GM21529 (cell line): ENCODE measurements around the gene RNASEH2A.
A peak's percentile ranks its signal among the peaks of the same experiment; 100 is the strongest.

ENCODE experiments used
- ATAC-seq: cut with Tn5 transposase; IDR thresholded peaks from one replicate; pipeline ENCODE4 v1.9.1; 2021; ENCODE audit not compliant: unreplicated experiment

The RNASEH2A gene

DNA sequence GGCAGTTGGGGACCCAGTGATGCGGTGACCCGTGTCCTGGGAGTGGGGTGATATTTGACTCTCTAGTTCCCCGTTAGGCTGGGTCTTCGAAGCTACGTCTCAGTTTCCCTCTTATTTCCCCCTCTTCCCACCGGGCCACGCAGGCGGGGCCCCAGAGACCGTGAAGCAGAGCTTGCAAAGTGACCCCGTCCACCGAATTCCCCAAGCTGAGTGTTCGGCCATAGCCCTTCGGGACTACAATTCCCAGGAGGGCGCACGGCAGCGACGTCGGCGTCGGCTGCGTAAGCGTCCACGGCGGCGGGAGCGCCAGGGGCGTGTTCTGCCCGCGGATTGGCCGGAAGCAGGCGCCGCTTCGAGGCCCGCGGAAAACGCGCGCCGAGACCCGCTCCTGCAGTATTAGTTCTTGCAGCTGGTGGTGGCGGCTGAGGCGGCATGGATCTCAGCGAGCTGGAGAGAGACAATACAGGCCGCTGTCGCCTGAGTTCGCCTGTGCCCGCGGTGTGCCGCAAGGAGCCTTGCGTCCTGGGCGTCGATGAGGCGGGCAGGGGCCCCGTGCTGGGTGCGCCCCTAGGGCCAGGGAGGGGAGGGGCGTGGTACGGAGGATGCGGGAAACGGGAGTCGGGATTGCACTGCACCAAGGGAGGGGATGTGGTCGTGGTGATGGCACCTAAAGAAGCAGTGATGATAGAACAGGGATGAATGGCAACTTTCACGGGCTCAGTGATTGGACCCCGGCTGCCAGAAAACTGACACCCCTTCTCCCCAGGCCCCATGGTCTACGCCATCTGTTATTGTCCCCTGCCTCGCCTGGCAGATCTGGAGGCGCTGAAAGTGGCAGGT is at the start of gene RNASEH2A:
Gene RNASEH2A (plus strand): TSS at position 343 of the 840 bp plus-strand sequence. CDS start 90 bp downstream, at position 433.
- ATAC-seq, result peak; percentile 72

DNA sequence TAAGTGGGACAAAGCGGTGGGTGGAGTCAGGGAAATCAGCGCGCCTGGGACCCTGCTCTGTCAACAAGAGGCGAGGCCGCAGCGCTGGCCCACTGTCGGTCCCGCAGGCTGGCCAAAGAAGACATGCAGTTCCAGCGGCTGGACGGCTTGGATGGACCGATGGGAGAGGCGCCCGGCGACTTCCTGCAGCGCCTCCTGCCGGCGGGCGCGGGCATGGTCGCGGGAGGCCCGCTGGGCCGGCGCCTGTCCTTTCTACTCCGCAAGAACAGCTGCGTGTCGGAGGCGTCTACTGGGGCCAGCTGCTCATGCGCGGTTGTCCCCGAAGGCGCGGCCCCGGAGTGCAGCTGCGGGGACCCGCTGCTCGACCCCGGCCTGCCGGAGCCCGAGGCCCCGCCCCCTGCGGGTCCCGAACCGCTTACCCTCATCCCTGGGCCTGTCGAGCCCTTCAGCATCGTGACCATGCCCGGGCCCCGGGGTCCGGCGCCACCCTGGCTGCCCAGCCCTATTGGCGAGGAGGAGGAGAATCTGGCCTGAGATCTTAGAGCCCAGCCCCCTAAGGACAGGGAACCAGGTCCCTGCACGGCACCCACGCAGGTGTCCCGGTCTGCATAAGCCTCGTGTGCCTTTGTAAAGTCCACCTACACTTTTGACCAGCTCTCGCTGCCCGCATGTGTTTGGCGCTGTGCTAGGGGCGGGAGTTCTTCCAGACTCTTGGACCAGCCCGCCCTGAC is 48.7 kb upstream of the RNASEH2A start:
- no peak for ATAC-seq

DNA sequence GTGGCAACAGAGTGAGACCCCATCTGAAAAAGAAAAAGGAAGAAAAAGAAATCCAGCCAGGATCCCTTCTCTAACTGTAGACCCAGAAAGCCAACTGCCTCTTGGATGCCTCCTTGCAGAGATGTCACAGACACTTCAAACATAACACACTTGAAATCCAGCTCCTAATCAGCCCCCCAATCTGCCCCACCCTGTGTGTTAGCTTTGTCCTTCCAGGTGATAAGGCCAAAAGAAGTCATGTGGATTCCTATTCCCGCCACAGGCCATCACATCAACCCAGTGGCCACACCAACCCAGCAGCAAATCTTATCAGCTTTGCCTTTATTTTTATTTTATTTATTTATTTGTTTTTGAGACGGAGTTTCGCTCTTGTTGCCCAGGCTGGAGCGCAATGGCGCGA is 46.7 kb upstream of the RNASEH2A start:
- ATAC-seq, result no peak

DNA sequence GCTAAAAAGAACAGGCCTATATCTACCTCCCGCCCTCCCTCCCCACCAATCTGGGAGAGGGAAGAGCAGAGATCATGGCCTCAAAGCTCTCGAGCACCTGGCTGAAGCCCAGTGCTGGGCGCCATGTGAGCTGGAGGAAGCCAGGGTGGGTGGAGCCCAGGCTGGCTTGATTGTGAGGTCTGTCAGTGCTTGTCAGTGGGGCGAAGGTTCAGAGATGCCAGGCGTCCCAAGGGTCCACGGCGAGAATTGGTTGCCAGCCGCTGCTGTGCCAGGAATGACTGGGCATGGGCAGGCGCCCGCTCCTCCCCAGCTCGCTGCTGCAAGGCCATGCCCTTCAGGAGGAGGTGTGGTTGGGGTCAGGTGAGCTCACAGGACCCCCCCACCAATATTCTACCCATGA is 43.3 kb upstream of the RNASEH2A start:
- no peak for ATAC-seq

DNA sequence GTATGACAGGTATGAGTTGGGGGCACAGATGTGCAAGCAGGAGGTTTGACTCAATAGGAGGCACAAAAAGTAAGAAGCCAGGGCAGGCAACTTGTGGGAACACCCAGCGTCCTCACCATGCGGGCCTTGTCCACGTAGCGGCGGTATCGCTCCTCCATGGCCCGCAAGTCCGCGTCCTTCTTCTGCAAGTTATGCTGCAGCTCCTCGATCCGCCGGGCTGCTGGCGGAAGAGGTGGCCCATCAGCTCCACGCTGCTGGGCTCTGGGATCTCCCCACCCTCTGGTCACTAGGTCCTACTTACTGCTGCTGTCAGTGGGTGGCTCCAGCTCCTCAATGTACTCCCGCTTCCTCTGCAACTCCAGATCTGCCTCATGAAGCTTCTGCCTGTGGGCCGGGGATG is 41.7 kb upstream of the RNASEH2A start:
- ATAC-seq, result no peak

DNA sequence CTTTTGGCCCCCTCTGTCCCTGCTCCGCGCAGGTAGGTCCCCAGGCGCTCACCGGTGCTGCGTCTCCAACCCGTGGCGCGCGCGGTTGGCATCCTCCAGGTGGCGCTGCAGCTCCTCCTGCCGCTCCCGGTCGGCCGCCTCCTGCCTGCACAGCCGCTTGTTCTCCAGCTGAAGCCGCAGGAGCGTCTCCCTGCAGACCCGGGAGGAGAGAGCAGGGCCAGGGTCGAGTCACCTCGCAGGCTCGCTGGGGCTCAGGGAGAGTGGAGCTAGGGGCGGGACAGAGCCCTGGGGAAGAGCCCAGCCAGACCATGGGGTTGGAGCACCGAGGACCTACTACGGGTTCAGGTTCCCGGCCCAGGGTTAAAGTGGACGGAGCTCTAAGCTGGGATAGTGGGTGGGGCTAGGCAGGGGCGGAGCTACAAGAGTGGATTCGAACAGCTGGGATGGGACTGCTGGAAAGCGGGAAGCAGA is 40.3 kb upstream of the RNASEH2A start:
- no peak for ATAC-seq

DNA sequence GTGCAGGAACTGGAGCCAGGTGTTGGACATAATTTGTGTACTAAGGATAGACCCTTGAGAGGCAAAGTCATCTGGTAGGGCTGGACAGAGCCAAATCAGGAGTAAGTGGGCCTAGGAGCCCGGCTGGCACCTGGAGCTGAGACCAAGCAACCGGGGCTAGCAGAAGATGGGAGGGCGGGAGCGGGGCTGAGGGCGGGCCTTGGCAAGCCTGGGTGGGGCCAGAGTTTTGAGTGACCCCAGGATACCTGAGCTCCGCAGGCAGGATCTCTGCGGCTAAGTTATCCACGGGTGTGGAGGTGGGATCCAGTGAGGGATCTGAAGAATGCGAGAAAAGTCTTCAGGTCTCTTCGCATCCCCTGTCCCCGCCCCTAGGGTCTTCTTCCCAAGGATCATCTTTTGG is 39.2 kb upstream of the RNASEH2A start:
- ATAC-seq, result no peak

DNA sequence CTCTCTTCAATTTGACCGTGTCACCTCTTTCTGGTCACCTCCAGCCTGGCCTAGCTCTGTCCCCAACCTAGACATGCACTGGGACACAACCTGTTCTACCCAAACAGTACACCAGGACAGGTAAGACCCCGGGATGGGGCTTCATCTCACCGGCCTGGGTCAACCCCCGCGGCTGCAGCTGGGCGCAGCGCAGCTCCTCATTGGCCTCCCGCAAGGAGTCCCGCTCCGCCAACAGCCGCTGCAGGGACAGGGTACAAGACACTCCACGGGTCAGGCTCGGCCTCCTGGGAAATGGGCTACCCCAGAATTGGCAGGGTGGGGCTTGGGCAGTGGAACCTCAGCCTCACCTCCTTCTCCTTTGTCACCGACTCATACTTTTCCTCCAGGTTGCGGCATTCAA is 38.7 kb upstream of the RNASEH2A start:
- ATAC-seq, result no peak

DNA sequence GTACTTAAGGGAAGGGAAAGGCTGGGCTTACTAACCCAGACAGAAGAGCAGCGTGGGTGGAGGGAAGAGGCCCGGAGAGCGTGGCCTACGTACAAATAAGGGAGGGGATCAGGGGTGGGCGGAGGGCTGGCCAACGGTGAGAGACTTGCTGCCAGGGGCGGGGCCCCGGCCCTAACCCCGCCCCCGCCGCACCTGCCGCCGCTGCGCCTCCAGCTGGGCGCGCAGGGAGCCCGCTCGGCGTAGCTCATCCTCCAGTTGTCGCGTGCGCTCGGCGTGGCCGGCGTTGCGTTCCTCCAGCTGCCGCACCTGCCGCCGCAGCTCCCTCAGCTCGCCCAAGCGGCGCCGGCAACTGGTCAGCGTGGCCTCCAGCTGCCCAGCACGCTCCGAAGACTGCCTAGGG is 36.7 kb upstream of the RNASEH2A start:
- ATAC-seq, result no peak

DNA sequence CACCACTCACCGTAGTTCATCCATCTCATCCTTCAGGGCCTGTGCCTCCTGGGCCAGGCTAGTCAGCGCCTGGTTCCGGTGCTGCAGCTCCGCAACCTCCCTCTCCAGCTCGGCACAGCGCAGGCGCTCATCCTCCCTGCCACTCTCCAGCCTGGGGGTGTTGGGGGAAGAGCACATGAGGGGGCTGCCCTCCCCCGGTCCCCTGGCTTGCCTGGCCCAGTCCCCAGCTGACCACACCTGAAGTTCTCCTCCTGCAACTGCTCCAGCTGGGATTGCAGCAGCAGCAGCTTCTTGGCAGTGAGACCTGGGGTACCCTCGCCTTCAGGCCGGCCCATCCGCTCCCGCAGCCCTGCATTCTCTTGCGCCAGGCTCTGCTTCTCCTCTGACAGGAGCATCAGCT is 35.5 kb upstream of the RNASEH2A start:
- no peak for ATAC-seq

DNA sequence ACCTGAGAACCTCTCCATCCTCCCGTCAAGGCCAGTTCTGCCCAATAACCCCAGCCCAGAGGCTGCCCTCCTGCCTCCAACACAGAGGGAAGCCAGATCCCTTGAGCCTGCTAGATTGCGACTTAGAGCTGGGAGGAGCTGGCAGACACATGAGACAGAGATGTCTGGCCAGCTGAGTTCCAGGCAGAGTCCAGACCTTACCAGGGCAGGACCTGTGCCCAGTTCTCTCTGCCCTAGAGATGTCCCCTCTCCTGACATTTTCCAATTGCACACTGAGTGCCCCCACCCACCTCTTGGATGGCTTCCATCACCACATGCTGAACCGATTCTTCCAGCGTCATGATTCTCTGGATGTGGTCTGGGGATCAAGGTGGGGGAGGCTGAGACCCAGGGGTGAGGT is 34.1 kb upstream of the RNASEH2A start:
- ATAC-seq, result no peak

DNA sequence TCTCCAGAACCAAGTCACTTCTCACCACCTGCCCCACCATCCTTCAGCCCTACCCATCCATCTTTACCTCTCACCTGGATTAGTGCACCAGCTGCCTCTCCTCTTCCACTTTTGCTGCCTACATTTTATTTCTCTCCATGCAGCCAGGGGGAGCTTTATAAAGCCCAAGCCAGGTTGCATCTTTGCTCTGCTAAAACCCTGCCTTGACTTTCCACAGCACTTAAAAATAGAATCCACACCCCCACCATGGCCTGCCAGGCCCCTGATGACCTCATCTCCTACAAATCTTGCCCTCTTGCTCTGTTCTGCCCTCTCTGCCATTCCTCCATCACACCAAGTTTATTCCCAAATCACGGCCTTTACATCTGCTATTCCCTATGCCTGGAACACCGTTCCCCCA is 32.8 kb upstream of the RNASEH2A start:
- ATAC-seq, result no peak

DNA sequence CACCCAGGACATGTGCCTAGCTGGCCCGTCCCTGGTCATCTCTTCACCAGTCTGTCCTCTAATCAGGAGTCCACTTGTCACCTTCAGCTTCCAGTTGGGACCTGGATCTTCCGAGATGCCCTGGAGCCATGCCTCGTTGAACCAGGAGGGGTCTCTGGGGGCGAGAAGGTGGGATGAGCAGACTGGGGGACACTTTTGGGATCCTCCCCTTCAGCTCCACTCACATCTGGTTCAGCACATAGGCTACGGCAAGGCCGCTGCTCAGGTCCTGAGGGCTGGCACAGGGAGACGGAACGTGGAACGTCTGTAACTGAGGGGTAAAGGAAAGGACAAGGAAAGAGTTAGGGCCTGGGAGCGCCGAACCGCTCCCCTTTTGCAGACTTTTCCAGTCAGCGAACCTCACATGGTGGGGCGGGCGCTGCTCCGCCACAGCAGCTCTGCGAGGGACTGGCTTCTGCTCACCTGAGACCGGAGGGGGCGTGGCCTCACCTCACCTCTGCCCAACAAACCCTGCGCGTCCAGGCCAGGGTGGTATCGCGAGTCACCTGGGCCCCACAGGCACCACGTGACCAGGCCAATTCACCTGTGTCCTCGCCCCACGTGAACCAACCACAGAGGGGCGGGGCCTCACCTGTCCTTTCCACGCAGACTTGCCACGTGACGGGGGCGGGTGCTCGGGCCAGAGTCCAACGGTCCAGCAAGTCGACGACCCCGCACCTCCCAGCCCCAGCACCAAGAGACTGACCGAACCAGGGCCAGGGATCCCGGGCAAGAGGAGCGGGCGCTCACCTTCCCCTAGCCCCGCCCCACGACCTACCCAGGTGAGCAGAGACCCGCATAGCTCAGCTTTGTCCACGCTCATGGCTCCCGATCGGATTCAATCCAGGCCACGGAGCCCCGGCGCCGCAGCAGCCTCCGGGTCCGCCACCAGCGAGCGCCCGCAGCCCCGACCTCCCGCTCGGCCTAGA is 31.5 kb upstream of the RNASEH2A start, which contains the start of gene HOOK2:
Gene HOOK2 (minus strand): TSS at position 965 of the 968 bp plus-strand sequence. CDS start 103 bp downstream, at position 862.
- no peak for ATAC-seq

DNA sequence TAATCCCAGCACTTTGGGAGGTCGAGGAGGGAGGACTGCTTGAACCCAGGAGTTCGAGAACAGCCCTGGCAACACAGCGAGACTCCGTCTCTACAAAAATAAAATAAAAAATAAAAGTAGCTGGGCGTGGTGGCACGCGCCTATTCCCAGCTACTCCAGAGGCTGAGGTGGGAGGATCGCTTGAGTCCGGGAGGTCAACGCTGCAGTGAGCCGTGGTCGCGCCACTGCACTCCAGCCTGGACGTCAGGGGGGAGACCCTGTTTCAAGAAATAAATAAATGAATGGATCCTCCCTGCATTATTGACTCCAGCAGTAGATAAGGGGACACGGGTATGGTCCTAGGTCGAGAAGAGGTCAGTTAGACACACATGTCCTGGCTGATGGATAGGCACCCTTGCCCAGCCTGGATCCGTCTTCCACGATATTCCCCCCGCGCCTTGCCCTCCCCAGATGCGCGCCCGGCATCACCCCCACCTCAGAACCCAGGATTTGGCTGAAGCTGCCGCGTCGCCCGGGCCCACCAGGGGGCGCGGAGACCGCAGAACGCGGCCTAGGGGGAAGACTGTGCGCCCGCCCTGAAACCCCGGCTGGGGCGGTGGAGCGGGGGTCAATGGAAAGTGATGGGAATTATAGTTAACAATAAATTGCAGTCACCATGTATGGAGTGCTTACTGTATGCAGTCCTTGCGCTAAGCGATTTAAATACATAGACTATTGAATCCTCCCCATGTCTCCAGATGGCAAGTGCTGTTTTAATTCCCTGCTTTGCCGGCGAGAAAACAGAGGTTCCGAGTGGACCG is 29.0 kb upstream of the RNASEH2A start:
- ATAC-seq, result peak; percentile 35

DNA sequence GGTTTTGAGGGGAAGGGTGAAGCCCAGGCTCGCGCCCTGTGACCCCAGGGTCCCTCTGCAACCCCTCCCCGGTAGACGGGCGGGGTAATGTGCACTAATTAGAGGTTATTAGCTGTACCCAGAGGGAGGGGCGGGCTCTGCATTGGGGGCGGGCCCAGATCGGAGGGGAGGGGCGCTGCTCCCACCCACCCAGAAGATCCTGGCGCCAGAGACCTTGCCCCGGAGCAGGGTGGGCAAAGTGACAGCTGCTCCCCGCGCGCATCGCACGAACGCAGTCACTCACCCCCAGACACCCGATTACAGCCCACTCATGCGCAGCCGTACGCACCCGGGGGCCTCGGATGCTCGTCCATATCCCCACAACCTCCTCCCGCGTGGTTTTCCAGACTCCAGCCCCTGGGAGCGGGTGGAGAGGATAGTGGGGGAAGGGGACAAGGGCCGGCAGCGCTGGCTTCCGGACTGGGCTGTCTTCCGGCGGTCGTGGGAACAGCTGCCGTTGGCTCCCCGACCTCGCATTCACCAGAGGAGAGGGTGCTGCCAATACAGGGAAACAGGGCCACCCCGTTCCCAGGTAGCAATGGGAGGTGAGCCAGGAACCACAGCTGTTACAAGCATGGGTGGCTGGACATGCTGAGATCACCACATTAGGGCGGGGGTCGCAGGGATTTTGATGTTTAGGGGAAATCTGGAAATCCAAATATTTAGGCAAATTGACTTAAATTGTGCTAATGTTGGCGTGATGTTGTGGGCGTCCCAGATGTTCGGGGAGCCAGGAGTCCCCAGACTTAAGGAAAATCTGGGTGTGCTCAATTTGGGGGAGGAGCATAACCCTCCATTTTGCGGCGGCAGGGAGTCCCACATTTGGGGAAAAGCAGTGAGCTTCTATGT is 28.1 kb upstream of the RNASEH2A start:
- peak; percentile 8 for ATAC-seq

DNA sequence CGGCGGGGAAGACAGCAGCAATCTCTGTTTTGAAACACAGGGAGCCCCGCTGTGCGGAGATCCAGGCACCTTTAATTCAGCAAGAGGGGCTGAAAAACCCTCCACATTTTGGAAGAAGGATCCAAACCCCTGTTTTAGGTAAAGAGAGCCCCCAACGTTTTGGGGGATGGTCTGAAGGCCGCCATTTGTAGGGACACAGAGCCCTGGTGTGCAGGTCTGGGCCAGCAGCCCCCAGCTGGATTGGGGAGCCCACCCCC is 27.6 kb upstream of the RNASEH2A start:
- no peak for ATAC-seq

DNA sequence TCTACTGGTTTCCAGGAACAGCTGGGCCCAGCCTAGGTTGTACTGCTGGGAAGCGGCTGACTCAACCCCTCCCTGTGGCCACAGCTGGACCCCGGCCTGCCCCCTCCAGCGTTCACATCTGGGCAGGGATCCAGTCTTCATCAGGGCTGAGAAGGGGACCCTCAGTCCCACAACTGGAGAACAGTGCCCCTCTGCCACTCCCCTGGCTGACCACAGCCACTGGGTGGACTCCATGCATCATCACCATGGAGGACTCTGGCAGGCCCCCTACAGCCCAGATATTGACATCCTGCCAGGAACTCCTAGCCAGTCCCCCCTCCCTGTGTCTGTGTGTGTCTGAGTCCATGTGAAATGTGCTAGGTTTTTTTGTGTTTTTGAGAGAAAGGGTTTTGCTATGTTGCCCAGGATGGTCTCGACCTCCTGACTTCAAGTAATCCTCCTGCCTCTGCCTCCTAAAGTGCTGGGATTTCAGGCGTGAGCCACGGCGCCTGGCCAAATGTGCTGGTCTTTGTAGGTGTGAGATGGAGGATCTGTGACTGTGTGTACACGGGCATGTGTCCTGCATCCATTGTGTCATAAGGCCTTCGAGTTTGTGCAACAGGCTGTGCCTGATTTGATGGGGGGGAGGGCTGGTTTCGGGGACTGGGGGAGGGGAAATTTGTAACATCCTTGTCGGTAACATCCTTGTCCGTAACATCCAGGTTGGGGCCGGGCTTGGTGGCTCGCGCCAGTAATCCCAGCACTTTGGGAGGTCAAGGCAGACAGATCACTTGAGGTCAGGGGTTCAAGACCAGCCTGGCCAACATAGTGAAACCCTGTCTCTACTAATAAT is 27.0 kb upstream of the RNASEH2A start:
- ATAC-seq, result no peak

DNA sequence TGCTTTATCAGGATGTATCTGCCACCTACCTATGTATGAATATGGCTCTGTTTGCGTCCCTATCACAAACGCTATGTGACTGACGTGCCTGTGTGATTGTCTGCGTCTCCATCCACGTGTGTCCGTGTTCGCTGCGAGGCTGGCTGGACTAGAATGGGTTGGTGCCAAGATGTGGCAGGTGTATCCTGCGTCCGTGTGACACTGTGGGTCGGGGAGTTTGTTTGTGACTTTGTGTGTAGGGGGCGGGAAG is 24.3 kb upstream of the RNASEH2A start:
- ATAC-seq, result no peak
